ENCODE measurements around the gene ZG16.
A peak's percentile ranks its signal among the peaks of the same experiment; 100 is the strongest.
"Not testable (repeated sequence)": the region's sequence is repeated elsewhere in the genome, so short reads cannot be mapped to it uniquely, and the experiment has no call there.

The ZG16 gene

GRCh38 chr16:29793153-29793552, 15.1 kb downstream of the ZG16 start:
- not testable (repeated sequence) for H3K36me3 ChIP-seq (ENCODE audit: control insufficient read depth, insufficient read depth, low read length); H3K9me3 ChIP-seq (ENCODE audit: control insufficient read depth, low read length); H3K4me3 ChIP-seq (ENCODE audit: low read length); H3K9ac ChIP-seq (ENCODE audit: low read length); H3K27me3 ChIP-seq (ENCODE audit: control insufficient read depth, insufficient read depth, low read length); H3K4me1 ChIP-seq (ENCODE audit: control insufficient read depth, insufficient read depth, low read length)

GRCh38 chr16:29794231-29794710, 16.2 kb downstream of the ZG16 start:
- H3K36me3 ChIP-seq (ENCODE audit: control insufficient read depth, insufficient read depth, low read length): peaks cover 13% of the 10 kb centered on the region

GRCh38 chr16:29802416-29802935, 24.4 kb downstream of the ZG16 start:
- Histone ChIP-seq H3K9me3 (ENCODE audit: control insufficient read depth, low read length) (no peaks in the 10 kb centered on the region), H3K27me3 (ENCODE audit: control insufficient read depth, insufficient read depth, low read length) (no peaks in the 10 kb centered on the region), H3K4me3 (ENCODE audit: low read length) (no peak overlapping the region), H3K4me1 (ENCODE audit: control insufficient read depth, insufficient read depth, low read length) (peaks cover 12% of the 10 kb centered on the region), H3K9ac (ENCODE audit: low read length) (no peak overlapping the region), H3K36me3 (ENCODE audit: control insufficient read depth, insufficient read depth, low read length) (peaks cover 16% of the 10 kb centered on the region)

More at GRCh38 chr16:29794231-29794710, 16.2 kb downstream of the ZG16 start:
- Histone ChIP-seq H3K4me1 (ENCODE audit: control insufficient read depth, insufficient read depth, low read length) (no peaks in the 10 kb centered on the region), H3K27me3 (ENCODE audit: control insufficient read depth, insufficient read depth, low read length) (no peaks in the 10 kb centered on the region), H3K9me3 (ENCODE audit: control insufficient read depth, low read length) (no peaks in the 10 kb centered on the region), H3K4me3 (ENCODE audit: low read length) (no peak overlapping the region), H3K9ac (ENCODE audit: low read length) (no peak overlapping the region)

GRCh38 chr16:29804020-29804419, 26.0 kb downstream of the ZG16 start:
- H3K36me3 ChIP-seq (ENCODE audit: control insufficient read depth, insufficient read depth, low read length): peaks cover 10% of the 10 kb centered on the region
- no peaks in the 10 kb centered on the region for H3K27me3 ChIP-seq (ENCODE audit: control insufficient read depth, insufficient read depth, low read length)
- H3K4me1 ChIP-seq (ENCODE audit: control insufficient read depth, insufficient read depth, low read length): peaks cover 27% of the 10 kb centered on the region
- H3K9ac ChIP-seq (ENCODE audit: low read length): peak overlapping the region; percentile 96
- H3K4me3 ChIP-seq (ENCODE audit: low read length): no peak overlapping the region
- no peaks in the 10 kb centered on the region for H3K9me3 ChIP-seq (ENCODE audit: control insufficient read depth, low read length)

- Histone ChIP-seq H3K4me1 (ENCODE audit: control insufficient read depth, insufficient read depth, low read length) (peaks cover 33% of the 10 kb centered on the region), H3K9me3 (ENCODE audit: control insufficient read depth, low read length) (no peaks in the 10 kb centered on the region), H3K4me3 (ENCODE audit: low read length) (peak overlapping the region; percentile 67), H3K36me3 (ENCODE audit: control insufficient read depth, insufficient read depth, low read length) (peaks cover 5% of the 10 kb centered on the region), H3K9ac (ENCODE audit: low read length) (peak overlapping the region; percentile 96), H3K27me3 (ENCODE audit: control insufficient read depth, insufficient read depth, low read length) (no peaks in the 10 kb centered on the region)
These were observed 26.6 kb downstream of the ZG16 start for GRCh38 chr16:29804455-29805231.

GRCh38 chr16:29805232-29806098, 27.4 kb downstream of the ZG16 start:
- Histone ChIP-seq H3K4me3 (ENCODE audit: low read length) (peak overlapping the region; percentile 67), H3K9ac (ENCODE audit: low read length) (peak overlapping the region; percentile 96), H3K9me3 (ENCODE audit: control insufficient read depth, low read length) (no peaks in the 10 kb centered on the region), H3K27me3 (ENCODE audit: control insufficient read depth, insufficient read depth, low read length) (no peaks in the 10 kb centered on the region), H3K4me1 (ENCODE audit: control insufficient read depth, insufficient read depth, low read length) (peaks cover 39% of the 10 kb centered on the region), H3K36me3 (ENCODE audit: control insufficient read depth, insufficient read depth, low read length) (peaks cover 5% of the 10 kb centered on the region)

GRCh38 chr16:29806099-29806579, 28.1 kb downstream of the ZG16 start, which contains the start of gene MAZ:
Gene MAZ, plus strand, starts transcription at chr16:29806529. Its CDS starts 173 bp downstream, at chr16:29806702.
- H3K27me3 ChIP-seq (ENCODE audit: control insufficient read depth, insufficient read depth, low read length): no peaks in the 10 kb centered on the region
- H3K9ac ChIP-seq (ENCODE audit: low read length): peak within 1 kb of the TSS; percentile 96
- H3K9me3 ChIP-seq (ENCODE audit: control insufficient read depth, low read length): no peaks in the 10 kb centered on the region
- H3K4me3 ChIP-seq (ENCODE audit: low read length): peak within 1 kb of the TSS; percentile 67
- H3K36me3 ChIP-seq (ENCODE audit: control insufficient read depth, insufficient read depth, low read length): peaks cover 5% of the 10 kb centered on the region
- peaks cover 46% of the 10 kb centered on the region for H3K4me1 ChIP-seq (ENCODE audit: control insufficient read depth, insufficient read depth, low read length)

GRCh38 chr16:29806641-29807425, 28.8 kb downstream of the ZG16 start:
- H3K4me3 ChIP-seq (ENCODE audit: low read length): peak overlapping the region; percentile 41
- no peaks in the 10 kb centered on the region for H3K27me3 ChIP-seq (ENCODE audit: control insufficient read depth, insufficient read depth, low read length)
- H3K36me3 ChIP-seq (ENCODE audit: control insufficient read depth, insufficient read depth, low read length): peaks cover 5% of the 10 kb centered on the region
- H3K9ac ChIP-seq (ENCODE audit: low read length): peak overlapping the region; percentile 66
- H3K4me1 ChIP-seq (ENCODE audit: control insufficient read depth, insufficient read depth, low read length): peaks cover 53% of the 10 kb centered on the region
- no peaks in the 10 kb centered on the region for H3K9me3 ChIP-seq (ENCODE audit: control insufficient read depth, low read length)

GRCh38 chr16:29807426-29808218, 29.6 kb downstream of the ZG16 start:
- H3K36me3 ChIP-seq (ENCODE audit: control insufficient read depth, insufficient read depth, low read length): peaks cover 5% of the 10 kb centered on the region
- H3K9ac ChIP-seq (ENCODE audit: low read length): peak overlapping the region; percentile 66
- peak overlapping the region; percentile 41 for H3K4me3 ChIP-seq (ENCODE audit: low read length)
- H3K27me3 ChIP-seq (ENCODE audit: control insufficient read depth, insufficient read depth, low read length): peaks cover 6% of the 10 kb centered on the region
- H3K4me1 ChIP-seq (ENCODE audit: control insufficient read depth, insufficient read depth, low read length): peaks cover 61% of the 10 kb centered on the region
- H3K9me3 ChIP-seq (ENCODE audit: control insufficient read depth, low read length): no peaks in the 10 kb centered on the region

- H3K9ac ChIP-seq (ENCODE audit: low read length): peak overlapping the region; percentile 66
- H3K9me3 ChIP-seq (ENCODE audit: control insufficient read depth, low read length): no peaks in the 10 kb centered on the region
- H3K4me1 ChIP-seq (ENCODE audit: control insufficient read depth, insufficient read depth, low read length): peaks cover 61% of the 10 kb centered on the region
- H3K4me3 ChIP-seq (ENCODE audit: low read length): peak overlapping the region; percentile 31
- H3K36me3 ChIP-seq (ENCODE audit: control insufficient read depth, insufficient read depth, low read length): peaks cover 5% of the 10 kb centered on the region
- peaks cover 13% of the 10 kb centered on the region for H3K27me3 ChIP-seq (ENCODE audit: control insufficient read depth, insufficient read depth, low read length)
These were observed 30.3 kb downstream of the ZG16 start for GRCh38 chr16:29808219-29808900.
